Memory B cell (primary cell): ENCODE results near the gene GAPDHS.
A peak's percentile ranks its signal among the peaks of the same experiment; 100 is the strongest.

Source experiments
- ATAC-seq: fragments of 150-1000 bp; cut with Tn5 transposase; 2 replicates; pipeline ENCODE4 v1.10.0; 2021; ENCODE audit warnings: low read depth, mild to moderate bottlenecking, moderate library complexity
- DNase-seq, 2 donors: peaks; one replicate each; pipeline ENCODE4 v3.0.0; 2022; ENCODE audit warnings: low spot score in 2 of 2
- H3K27ac Mint-ChIP-seq: one replicate; pipeline ENCODE4 v1.8.0; 2022; ENCODE audit warnings: mild to moderate bottlenecking, moderate library complexity, mixed read lengths
- H3K27me3 Mint-ChIP-seq: one replicate; pipeline ENCODE4 v1.8.0; 2022; ENCODE audit warnings: mixed read lengths
- H3K36me3 Mint-ChIP-seq: one replicate; pipeline ENCODE4 v1.8.0; 2022; ENCODE audit warnings: mild to moderate bottlenecking, mixed read lengths
- H3K4me1 Mint-ChIP-seq: one replicate; pipeline ENCODE4 v1.8.0; 2022; ENCODE audit warnings: mixed read lengths
- H3K4me3 Mint-ChIP-seq: one replicate; pipeline ENCODE4 v1.8.0; 2022; ENCODE audit warnings: mild to moderate bottlenecking, moderate library complexity, mixed read lengths
- H3K9me3 Mint-ChIP-seq: one replicate; pipeline ENCODE4 v1.8.0; 2022; ENCODE audit warnings: mixed read lengths

Gene GAPDHS

DNA sequence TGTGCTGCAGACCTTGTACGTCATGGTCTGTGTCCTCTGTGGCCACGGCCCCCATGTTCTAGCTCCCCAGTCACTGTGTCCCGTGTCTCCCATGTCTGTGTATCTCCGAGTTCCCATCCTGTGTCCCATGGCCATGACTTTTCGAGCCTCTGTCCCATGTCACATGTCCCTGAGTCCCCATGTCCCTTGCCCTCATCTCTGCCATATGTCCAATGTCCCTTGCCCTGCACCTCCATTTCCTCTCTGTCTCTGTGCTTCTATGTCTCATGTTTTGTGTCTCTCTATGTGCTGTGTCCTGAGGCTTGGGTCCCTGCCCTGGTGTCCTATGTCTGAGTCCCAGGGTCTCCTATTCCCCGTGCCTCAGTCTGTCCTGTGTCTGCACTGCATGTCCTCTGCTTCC is 28.2 kb downstream of the GAPDHS start:
- Mint-ChIP-seq H3K9me3 (no peaks in the 10 kb centered on the region), H3K4me1 (peaks cover 19% of the 10 kb centered on the region), H3K4me3 (no peak overlapping the region), H3K36me3 (peaks cover 4% of the 10 kb centered on the region), H3K27ac (no peak overlapping the region), H3K27me3 (peaks cover 39% of the 10 kb centered on the region)
- DNase-seq (no peak), ATAC-seq (no peak)

DNA sequence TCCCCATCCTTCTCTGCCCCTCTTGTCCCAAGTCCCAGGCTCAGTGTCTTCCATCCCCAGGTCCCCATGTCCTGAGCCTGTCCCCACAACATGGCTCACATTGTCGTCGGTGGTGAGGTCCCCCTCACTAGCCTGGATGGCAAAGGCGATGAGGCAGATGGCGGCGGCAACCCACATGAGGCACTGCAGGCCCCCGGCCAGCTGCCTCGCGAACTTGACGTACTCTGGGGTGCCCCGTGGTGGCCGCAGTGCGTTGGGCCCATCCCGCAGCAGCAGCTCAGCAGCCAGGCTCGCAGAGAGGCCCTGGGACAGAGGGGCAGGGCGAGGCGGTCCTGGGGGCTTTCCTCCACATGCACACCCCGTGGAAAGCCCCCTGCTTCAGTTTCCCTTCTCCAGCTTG is 29.1 kb downstream of the GAPDHS start:
- no peak for DNase-seq
- no peak for ATAC-seq
- Mint-ChIP-seq H3K4me1 (peaks cover 17% of the 10 kb centered on the region), H3K4me3 (no peak overlapping the region), H3K27me3 (peaks cover 38% of the 10 kb centered on the region), H3K27ac (no peak overlapping the region), H3K36me3 (peaks cover 2% of the 10 kb centered on the region), H3K9me3 (no peaks in the 10 kb centered on the region)

DNA sequence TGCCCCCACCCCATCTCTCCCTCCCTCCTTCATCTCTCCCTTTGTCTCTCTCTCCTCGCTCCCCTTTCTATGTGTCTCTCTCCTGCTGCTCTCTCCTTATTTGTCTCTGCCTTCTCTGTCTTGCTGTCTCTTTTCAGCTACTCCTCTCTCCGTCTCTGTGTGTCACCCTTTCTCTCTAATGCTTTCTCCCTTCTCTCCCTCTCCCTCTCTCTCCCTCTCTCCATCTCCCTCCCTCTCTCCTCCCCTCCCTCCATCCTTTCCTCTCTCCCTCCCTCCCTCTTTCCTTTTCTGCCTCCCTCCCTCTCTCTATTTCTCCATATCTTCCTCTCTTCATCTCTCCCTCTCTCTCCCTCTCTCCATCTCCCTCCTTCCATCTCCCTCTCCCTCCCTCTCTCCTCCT is 29.5 kb downstream of the GAPDHS start:
- DNase-seq (no peak), ATAC-seq (no peak)
- no peaks in the 10 kb centered on the region for H3K9me3 Mint-ChIP-seq
- peaks cover 2% of the 10 kb centered on the region for H3K36me3 Mint-ChIP-seq
- H3K4me1 Mint-ChIP-seq: peaks cover 16% of the 10 kb centered on the region
- H3K4me3 Mint-ChIP-seq: no peak overlapping the region
- peaks cover 39% of the 10 kb centered on the region for H3K27me3 Mint-ChIP-seq
- no peak overlapping the region for H3K27ac Mint-ChIP-seq

DNA sequence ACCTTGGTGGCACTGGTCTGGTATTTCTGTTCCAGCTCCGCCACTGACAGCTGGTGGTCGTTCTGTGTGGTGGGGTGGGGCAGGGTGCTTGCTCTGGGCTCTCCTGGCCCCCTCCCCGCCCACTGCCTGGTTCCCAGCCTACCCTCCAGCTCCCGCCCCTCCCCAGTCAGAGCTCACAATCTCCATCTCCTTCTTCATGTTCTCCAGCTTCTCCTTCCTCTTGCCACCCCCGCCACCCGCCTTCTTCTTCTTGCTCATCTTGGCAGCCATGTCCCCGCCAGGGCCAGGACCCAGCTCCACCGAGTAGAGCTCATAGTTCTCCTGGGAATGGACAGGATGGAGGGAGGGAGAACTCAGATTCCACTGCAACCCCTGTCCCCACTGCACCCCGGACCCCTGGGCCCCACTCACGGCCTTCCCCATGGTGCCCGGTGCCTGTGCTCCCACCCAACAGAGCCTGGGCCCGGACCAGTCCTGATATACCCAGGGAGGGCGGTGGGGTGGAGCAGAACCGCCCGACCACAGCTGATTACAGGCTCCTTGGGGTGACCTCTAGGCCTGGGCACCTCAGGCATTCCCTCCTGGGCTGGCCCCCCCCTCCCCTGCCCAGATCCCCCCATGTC is 30.1 kb downstream of the GAPDHS start, which contains the start of gene ATP4A:
ATP4A (minus strand) TSS at position 452 of the 623 bp plus-strand sequence; CDS start at position 423, 29 bp downstream.
- peaks cover 2% of the 10 kb centered on the region for H3K36me3 Mint-ChIP-seq
- no peaks in the 10 kb centered on the region for H3K9me3 Mint-ChIP-seq
- H3K27me3 Mint-ChIP-seq: peaks cover 38% of the 10 kb centered on the region
- peaks cover 14% of the 10 kb centered on the region for H3K4me1 Mint-ChIP-seq
- H3K27ac Mint-ChIP-seq: no peak within 1 kb of the TSS
- no peak for ATAC-seq
- no peak for DNase-seq
- H3K4me3 Mint-ChIP-seq: no peak within 1 kb of the TSS

DNA sequence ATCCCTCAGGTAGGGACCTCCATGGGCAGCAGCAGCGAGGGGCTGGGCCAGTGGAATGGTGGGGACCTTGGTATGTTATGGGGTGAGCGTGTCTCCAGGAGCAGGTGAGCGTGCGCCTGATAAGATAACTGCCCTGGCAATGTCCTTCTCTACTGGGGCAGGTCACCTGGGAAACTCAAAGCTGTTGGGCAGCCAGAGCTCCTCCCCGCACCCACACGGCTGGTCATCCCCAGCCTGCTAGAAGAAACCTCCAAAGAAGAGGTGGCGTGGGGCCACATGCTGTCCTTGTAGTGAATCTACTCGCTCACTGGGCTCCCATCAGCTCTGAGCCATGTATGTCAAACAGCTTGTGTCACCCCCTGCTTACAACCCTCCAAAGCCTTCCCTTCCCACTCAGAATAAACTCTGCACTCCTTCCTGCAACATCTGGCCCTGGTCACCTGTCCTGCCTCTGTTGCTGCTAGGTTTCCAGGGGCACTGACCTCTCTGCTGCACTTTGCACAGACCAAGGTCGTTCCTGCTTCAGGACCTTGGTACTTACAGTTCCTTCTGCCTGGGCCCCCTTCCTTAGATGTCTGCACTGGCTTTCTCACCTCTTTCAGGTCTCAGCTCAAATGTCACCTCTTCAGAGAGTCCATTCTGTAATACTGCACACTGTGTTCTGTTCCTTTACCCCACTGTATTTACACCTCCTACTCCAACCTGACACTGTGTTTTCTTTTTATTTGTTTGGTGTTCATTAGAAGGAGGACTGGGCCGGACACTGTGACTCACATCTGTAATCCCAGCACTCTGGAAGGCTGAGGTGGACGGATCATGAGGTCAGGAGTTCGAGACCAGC is 32.0 kb downstream of the GAPDHS start:
- Mint-ChIP-seq H3K27ac (no peak overlapping the region), H3K27me3 (peaks cover 37% of the 10 kb centered on the region), H3K36me3 (peaks cover 2% of the 10 kb centered on the region), H3K4me3 (no peak overlapping the region), H3K9me3 (no peaks in the 10 kb centered on the region), H3K4me1 (peaks cover 7% of the 10 kb centered on the region)
- DNase-seq (no peak), ATAC-seq (no peak)

DNA sequence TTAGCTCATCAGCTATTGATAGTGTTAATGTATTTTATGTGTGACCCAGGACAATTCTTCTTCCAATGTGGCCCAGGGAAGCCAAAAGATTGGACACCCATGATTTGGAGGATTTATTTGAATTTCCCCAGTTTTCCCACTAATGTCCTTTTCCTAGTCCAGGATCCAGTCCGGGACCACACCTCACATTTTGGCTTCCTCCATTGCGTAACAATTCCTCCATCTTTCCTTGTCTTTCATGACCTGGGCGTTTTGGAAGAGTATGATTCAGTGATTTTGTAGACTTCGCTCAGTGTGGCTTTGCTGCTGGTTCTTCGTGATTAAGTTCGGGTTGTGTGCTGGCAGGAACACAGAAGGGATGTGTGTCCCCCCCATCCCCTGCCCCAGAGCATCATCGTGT is 33.5 kb downstream of the GAPDHS start:
- no peak for ATAC-seq
- Mint-ChIP-seq H3K27me3 (peaks cover 38% of the 10 kb centered on the region), H3K27ac (no peak overlapping the region)

DNA sequence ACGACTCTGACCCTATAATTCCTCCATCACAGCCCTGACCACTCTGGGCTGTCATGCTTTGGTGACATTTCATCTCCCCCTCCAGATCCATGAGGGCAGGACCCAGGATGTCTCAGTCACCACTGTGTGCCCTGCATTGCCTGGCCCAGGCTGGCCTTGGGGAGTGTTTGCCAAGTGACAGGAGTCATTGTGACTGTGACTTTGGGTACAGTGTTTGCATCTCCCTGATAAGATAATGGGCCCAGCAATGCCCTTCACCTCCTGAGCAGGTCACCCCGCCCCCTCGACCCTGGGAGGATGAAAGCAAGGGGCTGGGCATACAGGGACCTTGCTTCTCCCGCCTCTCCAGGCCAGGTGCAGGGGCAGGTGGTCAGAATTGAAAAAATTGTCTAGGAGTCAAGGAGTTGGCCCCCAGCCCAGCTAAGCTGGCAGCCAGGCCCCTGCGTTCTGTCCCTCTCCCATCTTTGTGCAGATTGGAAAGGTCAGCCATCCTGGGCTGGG is 36.1 kb downstream of the GAPDHS start:
- H3K4me3 Mint-ChIP-seq: no peak overlapping the region
- no peak for ATAC-seq
- peaks cover 3% of the 10 kb centered on the region for H3K9me3 Mint-ChIP-seq
- H3K27me3 Mint-ChIP-seq: peaks cover 26% of the 10 kb centered on the region
- no peaks in the 10 kb centered on the region for H3K36me3 Mint-ChIP-seq
- DNase-seq: no peak
- no peak overlapping the region for H3K27ac Mint-ChIP-seq
- no peaks in the 10 kb centered on the region for H3K4me1 Mint-ChIP-seq

More for the DNA sequence above, 33.5 kb downstream of the GAPDHS start:
- no peak for DNase-seq
- Mint-ChIP-seq H3K4me3 (no peak overlapping the region), H3K9me3 (no peaks in the 10 kb centered on the region), H3K36me3 (peaks cover 2% of the 10 kb centered on the region), H3K4me1 (peaks cover 3% of the 10 kb centered on the region)

DNA sequence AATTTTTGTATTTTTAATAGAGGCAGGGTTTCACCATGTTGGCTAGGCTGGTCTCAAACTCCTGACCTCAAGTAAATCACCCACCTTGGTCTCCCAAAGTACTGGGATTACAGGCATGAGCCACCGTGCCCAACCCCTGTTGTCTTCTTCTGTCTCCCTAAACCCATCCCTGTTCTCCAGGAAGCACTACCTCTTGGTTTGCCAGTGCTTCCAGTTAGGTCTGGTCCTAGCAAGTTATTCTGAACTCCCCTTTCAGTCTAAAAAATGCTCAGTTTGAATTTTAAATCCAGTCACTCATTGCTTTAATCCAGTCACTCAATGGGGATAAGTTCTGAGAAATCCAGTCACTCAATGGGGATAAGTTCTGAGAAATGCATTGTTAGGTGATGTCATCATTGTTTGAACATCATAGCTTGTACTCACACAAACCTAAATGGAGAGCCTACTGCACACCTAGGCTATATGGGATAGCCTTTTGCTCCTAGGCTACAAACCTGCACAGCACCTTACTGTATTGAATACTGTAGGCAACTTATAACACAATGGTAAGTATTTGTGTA is 38.2 kb downstream of the GAPDHS start:
- no peaks in the 10 kb centered on the region for H3K4me1 Mint-ChIP-seq
- H3K4me3 Mint-ChIP-seq: no peak overlapping the region
- ATAC-seq (no peak), DNase-seq (no peak)
- no peak overlapping the region for H3K27ac Mint-ChIP-seq
- H3K27me3 Mint-ChIP-seq: peaks cover 23% of the 10 kb centered on the region
- H3K9me3 Mint-ChIP-seq: peaks cover 13% of the 10 kb centered on the region
- H3K36me3 Mint-ChIP-seq: peaks cover 2% of the 10 kb centered on the region

DNA sequence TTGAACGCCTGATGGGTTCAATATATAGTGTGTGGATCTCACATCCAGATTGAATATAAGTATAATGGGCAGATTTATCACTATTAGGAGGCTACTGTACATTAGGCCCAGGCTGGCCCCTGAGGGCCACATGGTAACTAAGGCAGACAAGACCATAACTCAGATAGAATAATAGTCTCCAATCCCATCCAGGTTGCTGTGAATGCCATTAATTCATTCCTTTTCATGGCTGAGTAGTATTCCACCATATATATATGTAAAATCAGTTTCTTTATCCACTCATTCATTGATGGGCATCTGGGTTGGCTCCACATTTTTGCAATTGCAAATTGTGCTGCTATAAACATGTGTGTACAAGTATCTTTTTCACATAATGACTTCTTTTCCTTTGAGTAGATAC is 44.7 kb downstream of the GAPDHS start:
- Mint-ChIP-seq H3K4me3 (no peak overlapping the region), H3K36me3 (peaks cover 10% of the 10 kb centered on the region), H3K9me3 (peaks cover 18% of the 10 kb centered on the region), H3K27me3 (peaks cover 12% of the 10 kb centered on the region), H3K4me1 (no peaks in the 10 kb centered on the region), H3K27ac (no peak overlapping the region)
- no peak for DNase-seq
- no peak for ATAC-seq

DNA sequence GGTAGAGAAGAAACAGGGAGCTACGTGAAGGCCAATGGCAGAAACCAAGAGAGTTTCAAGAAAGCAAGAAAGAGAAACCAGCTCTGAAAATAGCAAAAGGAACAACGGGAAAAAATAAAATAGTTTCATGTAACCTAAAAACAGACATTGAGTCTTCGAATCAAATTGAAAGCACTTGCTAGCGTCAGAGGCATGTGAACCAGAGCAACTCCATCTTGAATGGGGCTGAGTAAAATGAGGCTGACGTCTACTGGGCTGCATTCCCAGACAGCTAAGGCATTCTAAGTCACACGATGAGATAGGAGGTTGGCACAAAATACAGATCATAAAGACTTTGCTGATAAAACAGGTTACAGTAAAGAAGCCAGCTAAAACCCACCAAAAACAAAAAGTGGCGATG is 45.5 kb downstream of the GAPDHS start:
- peaks cover 17% of the 10 kb centered on the region for H3K9me3 Mint-ChIP-seq
- no peak for DNase-seq
- no peaks in the 10 kb centered on the region for H3K4me1 Mint-ChIP-seq
- ATAC-seq: no peak
- H3K36me3 Mint-ChIP-seq: peaks cover 10% of the 10 kb centered on the region
- H3K27ac Mint-ChIP-seq: no peak overlapping the region
- peaks cover 11% of the 10 kb centered on the region for H3K27me3 Mint-ChIP-seq
- no peak overlapping the region for H3K4me3 Mint-ChIP-seq

DNA sequence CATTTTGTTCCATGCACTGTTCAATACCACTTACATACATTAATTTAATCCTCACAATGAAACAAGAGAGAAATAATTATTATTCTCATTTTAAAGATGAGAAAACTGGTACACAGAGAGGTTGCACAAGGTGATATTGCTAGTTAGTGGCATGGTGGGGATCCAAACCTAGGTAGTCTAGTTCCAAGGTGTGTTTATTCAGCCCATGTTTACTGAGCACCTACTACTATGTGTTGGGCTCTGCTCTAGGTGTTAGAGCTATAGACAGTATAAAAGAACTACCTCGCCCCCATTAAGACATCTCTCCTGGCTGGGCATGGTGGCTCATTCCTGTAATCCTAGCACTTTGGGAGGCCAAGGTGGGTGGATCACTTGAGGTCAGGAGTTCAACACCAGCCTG is 49.5 kb downstream of the GAPDHS start:
- Mint-ChIP-seq H3K27me3 (peaks cover 14% of the 10 kb centered on the region), H3K27ac (no peak overlapping the region), H3K4me1 (no peaks in the 10 kb centered on the region), H3K9me3 (no peaks in the 10 kb centered on the region), H3K36me3 (peaks cover under 1% of the 10 kb centered on the region), H3K4me3 (no peak overlapping the region)
- no peak for DNase-seq
- ATAC-seq: no peak

DNA sequence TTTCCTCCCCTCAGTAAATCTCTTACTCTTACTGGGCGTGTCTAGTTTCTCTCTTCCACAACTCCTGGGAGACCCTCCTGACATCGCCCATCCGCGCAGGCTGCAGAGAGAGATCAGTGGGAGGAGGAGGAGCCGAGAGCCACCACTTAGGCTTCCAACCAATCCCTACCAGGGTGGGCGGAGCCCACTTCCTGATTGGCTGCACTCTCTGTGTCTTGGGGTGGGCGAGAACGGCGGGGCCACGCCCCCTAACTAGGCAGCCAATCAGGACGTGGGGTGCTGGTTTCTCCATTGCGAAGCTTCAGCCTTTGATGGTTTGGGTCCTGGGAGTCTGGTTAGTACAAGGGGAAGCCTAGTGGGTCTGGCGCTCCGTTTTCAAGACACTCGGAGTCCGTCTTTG is 52.6 kb downstream of the GAPDHS start, which contains the start of gene PMIS2:
PMIS2 (plus strand) TSS at position 326 of the 400 bp plus-strand sequence. CDS start 87 bp downstream, outside the sequence.
- Mint-ChIP-seq H3K27ac (no peak within 1 kb of the TSS), H3K4me3 (no peak within 1 kb of the TSS), H3K4me1 (no peaks in the 10 kb centered on the region), H3K9me3 (no peaks in the 10 kb centered on the region), H3K27me3 (peaks cover 12% of the 10 kb centered on the region), H3K36me3 (no peaks in the 10 kb centered on the region)
- DNase-seq (no peak), ATAC-seq (peak; percentile 42)

DNA sequence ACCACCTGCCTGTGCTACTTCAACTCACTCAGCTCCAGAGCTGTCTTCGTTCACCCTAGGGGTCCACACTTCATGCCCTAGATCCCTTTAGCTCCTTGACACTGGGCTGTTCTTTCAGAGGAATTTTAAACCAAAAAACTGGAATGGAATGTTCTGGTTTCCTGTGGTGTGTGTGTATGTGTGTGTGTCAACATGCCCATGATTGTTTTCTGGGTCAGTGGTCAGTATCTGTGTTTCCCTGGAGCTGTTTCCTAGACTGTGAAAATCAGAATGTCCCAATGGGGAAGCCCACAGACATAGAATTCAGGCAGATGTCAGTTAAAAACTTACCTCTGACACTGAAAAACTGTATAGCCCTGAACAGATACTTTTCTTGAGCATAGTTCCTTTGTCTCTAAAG is 54.1 kb downstream of the GAPDHS start:
- no peak for DNase-seq
- ATAC-seq: no peak
- H3K27ac Mint-ChIP-seq: no peak overlapping the region
- no peak overlapping the region for H3K4me3 Mint-ChIP-seq
- H3K9me3 Mint-ChIP-seq: no peaks in the 10 kb centered on the region
- no peaks in the 10 kb centered on the region for H3K4me1 Mint-ChIP-seq
- H3K36me3 Mint-ChIP-seq: no peaks in the 10 kb centered on the region
- peaks cover 12% of the 10 kb centered on the region for H3K27me3 Mint-ChIP-seq

DNA sequence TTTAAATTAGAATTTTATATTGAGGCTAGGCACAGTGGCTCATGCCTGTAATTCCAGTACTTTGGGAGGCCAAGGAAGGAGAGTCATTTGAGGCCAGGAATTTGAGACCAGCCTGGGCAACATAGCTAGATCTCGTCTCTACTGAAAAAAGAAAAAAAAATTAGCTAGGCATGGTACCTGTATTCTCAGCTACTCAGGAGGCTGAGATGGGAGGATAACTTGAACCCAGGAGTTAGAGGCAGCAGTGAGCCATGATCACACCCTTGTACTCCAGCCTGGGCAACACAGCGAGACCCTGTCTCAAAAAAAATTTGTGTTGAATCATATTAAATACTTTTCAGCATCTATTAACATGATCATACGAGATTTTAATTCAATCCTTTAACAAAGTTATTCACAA is 57.6 kb downstream of the GAPDHS start:
- no peaks in the 10 kb centered on the region for H3K36me3 Mint-ChIP-seq
- H3K9me3 Mint-ChIP-seq: peaks cover 1% of the 10 kb centered on the region
- DNase-seq: no peak
- H3K4me3 Mint-ChIP-seq: no peak overlapping the region
- no peaks in the 10 kb centered on the region for H3K4me1 Mint-ChIP-seq
- ATAC-seq: no peak
- no peak overlapping the region for H3K27ac Mint-ChIP-seq
- peaks cover 9% of the 10 kb centered on the region for H3K27me3 Mint-ChIP-seq
